ENCODE measurements around the gene ZBBX.
"Not testable (repeated sequence)": the region's sequence is repeated elsewhere in the genome, so short reads cannot be mapped to it uniquely, and the experiment has no call there.

Gene ZBBX, protein sequence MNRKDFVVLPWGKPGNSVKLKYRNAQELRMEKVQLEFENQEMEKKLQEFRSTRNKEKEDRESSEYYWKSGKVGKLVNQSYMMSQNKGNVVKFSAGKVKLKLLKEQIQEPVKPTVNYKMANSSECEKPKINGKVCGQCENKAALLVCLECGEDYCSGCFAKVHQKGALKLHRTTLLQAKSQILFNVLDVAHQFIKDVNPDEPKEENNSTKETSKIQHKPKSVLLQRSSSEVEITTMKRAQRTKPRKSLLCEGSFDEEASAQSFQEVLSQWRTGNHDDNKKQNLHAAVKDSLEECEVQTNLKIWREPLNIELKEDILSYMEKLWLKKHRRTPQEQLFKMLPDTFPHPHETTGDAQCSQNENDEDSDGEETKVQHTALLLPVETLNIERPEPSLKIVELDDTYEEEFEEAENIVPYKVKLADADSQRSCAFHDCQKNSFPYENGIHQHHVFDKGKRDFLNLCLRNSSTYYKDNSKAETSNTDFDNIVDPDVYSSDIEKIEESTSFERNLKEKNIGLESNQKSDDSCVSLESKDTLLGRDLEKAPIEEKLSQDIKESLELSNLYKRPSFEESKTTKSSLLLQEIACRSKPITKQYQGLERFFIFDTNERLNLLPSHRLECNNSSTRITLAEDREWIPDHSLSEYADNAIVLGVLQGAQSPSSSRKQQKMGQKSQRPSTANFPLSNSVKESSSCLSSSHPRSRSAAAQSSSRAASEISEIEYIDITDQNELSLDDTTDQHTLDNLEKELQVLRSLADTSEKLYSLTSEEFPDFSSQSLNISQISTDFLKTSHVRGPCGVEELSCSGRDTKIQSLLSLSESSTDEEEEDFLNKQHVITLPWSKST

DNA sequence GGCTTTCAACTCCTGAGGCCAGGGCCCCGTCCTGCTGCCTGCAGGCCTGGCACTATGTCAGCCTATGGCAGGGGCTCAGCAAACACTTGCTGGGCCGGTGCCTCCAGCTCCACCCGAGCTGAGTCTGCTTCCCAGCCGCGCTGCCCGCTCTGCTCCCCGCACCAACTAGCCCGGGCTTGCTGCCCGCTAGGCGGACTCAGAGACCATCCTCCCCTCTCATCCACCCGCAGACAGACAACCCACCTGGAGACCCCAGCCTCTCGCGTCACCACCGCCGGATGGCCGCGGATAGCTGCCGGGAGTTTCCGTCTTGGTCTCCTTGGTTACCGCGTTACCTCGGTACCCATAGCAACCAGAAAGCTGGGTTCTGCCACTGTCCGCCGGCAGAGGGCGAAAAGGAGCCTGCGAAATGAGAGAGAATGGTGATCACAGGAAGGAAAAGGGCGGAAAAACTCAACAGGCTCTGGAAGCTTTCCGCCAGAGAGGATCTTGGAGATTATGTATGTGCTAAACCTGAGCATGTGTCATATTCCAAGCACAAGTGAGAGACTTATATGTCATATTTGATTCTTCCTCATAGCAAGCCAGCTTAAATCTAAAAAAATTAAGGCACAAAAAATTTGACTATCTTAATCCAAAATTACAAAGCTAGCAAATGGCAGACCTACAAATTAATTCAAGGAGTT lies at the start of gene ZBBX:
Gene ZBBX (minus strand): TSS at position 294 of the 686 bp plus-strand sequence. CDS start 7,396 bp downstream, outside the sequence.
- DNase-seq = peak; percentile 56

DNA sequence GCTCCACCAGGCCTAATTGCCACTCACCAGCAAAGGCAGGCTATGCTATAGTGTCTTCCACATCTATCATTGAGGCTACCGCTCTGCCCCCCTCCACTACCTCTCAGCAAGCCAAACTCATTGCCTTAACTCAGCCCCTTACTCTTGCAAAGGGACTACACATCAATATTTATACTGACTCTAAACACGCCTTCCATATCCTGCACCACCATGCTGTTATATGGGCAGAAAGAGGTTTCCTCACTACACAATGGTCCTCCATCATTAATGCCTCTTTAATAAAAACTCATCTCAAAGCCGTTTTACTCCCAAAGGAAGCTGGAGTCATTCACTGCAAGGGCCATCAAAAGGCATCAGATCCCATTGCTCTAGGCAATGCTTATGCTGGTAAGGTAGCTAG lies 46.9 kb upstream of the ZBBX start:
- DNase-seq = not testable (repeated sequence)

DNA sequence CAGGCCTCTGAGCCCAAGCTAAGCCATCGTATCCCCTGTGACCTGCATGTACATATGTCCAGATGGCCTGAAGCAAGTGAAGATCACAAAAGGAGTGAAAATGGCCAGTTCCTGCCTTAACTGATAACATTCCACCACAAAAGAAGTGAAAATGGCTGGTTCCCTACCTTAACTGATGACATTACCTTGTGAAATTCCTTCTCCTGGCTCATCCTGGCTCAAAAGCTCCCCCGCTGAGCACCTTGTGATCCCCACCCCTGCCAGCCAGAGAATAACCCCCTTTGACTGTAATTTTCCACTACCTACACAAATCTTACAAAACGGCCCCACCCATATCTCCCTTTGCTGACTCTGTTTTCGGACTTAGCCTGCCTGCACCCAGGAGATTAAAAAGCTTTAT lies 42.3 kb upstream of the ZBBX start:
- DNase-seq = not testable (repeated sequence)

DNA sequence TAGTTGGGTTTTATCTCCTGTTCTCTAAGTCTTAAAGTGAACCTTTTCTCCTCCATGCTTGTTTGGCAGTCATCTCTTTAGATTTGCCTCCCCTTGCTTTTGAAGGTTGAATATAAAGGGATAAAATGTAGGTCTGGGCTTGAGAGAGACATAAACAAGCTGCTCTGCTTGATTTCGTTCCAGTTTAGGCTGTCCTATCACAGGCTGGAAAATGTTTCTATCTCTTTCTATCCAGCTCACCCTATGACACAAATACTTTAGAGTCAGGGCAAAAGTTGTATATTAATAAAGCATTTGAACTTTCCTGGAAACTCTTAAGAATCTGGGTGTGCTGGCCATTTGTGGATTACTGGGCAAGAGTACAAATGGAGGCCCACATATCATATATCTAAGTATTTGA lies 29.5 kb upstream of the ZBBX start:
- no peak for DNase-seq

DNA sequence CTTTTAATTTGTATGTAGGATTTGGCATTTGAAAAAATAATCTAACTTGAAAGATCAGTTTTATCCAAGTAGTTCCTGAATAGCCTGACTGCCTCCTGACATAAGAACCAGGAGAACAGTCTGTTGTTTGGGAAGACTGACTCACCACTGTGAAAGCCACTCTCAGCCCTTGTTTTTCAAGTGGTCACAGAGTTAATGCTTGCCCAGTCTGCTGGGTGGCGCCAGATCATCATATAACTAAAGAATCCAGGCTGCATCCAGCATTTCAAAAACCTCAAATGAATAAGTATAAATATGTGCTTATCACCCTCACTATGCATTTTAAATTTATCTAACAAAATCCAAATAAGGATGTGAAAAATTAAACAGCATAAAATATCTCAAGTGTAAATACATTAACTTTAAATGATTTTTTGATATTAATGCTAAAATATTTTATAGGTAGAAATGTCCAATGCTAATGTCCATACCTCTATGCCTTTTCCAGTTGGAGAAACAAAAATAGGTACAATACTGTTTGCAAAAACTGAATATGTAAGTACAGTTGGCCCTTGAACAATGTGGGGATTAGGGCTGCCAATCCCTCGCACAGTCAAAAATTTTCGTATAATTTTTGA lies 26.9 kb upstream of the ZBBX start:
- no peak for DNase-seq

DNA sequence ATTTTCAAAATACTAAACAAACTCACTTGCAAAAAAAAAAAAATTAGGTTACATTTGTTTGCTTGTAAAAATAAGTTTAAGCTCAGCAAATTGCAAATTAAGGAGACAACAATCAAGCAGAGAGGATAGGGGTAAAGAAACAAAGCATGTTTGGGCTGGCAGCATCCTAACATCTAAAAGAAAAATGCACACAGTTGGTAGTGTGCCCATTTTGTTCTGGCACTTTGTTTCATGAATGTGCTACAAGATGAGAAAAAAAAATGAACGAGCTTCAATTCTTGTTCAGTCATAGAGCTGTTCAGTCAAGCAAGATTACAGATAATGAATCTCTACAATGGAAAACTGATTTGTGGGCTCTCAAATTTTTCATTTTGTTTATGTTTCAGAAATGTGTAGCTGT lies 17.7 kb upstream of the ZBBX start:
- no peak for DNase-seq

DNA sequence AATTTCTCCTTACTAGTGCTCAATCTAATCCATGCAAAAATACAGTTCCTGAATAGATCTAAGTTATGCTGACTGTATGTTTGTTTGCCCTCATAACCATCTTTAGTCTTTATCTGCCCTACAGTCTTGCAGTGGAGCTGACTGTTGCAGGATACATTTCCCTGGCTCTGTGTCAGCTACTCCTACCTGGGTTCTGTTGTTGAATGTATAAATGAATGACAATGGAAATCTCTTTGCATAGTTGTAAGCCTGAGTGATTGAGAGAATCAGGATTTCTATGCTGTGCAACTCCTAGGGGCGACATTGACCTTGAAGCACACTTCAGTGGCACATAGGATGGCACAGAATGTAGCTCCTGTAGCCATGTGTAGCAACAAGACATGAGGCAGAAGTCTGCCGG lies 16.0 kb upstream of the ZBBX start:
- no peak for DNase-seq

DNA sequence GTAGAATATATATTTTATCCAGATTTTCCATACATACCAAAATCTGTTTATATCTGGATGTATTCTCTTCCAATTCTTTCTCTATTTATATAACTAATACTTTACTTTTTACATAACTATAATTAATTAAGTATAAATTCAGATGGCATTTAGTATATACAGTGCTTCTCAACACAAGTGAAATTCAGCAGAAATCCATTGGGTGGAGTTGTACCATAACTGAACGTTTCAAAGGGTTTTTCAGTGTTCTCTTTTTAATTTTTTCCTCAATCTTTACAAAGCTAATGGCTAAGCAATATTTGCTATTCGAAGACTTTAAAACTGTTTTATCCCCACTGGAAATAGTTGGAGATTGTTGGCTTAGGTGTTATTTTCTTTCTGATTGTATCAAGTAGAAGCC lies 13.9 kb upstream of the ZBBX start:
- DNase-seq = no peak

DNA sequence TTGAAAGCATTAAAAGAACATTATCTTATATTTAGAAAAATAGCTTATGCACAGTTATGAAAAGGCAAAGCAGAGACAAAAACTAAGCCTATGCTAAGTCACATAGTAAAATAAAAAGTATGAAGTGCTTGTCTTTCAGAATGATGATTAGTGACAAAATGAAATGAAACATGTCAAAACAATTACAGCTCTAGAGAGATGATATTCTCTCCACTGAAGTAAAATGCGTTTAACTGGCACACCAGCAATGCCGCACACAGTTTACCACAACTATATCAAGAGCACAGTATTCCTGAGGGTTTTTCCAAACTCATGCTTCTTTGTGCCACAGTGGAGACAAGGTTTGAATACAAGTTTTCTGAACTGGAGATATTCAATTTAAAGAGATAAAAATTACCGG lies 2.1 kb upstream of the ZBBX start:
- DNase-seq = no peak

DNA sequence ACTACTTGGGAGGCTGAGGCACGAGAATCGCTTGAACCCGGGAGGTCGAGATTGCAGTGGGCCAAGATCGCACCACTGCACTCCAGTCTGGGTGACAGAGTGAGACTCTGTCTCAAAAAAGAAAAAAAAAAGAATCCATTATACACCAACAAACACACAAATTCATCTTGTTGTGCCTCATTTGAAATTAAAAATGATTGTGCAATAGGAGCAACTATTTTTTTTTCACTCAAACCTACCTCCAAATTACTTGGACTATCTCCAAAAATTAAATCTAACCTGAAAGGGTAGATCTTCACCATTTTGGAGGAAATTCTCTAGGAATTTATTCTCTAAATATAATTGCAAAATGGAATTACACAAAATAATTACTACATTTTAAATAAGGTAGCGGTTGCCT lies 4.6 kb downstream of the ZBBX start:
- no peak for DNase-seq

DNA sequence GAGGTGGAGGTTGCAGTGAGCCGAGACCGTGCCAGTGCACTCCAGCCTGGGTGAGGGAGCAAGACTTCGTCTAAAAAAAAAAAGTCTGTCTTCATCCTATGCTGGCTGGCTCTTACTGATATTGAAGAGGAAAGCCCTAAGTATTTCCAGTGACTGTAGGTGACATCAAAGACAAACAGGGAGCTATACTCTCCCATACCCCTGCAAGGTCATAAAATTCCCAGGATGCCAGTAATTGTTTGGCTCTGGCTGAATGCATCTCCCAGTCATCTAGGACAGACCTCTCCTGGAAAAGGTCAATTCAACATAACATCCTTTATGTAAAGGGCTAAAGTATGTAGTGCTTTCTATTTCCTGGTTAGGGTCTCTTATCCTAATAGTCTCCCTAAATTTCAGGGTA lies 8.0 kb downstream of the ZBBX start:
- no peak for DNase-seq

DNA sequence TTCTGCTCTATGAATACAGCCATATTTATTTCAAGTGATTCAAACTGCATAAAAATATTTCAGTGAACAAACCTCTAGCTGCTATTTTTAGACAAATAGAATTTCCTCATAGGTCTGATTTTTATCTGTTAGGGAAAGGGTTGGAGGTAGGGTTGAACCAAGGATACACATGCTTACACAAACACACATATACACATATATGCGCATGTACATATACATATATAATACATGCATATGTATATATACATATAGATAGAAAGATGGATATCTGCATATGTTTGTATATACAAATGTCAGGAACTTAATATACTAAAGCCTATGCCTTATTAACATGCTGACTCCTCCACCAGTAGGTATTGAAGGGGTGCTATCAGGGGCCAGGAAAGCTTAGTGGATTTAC lies 18.1 kb downstream of the ZBBX start:
- no peak for DNase-seq

DNA sequence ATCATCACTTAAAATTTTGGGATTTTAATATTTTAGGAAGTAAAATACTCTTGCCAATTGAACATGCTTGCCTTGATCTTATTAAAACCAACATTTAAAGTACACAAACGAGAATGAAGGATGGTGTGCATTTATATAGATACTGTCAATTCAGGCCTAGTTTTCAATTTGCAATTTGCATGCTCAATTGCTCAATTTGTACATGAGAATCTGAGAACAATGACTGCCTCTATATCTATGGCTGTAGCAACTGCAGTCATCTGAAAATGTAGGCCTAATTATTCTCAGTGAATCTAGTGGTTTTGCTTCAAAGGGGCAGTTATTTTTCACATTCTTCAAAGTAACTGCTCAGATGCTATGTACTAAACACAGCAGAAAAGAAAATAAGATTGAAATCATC lies 18.8 kb downstream of the ZBBX start:
- DNase-seq = no peak

DNA sequence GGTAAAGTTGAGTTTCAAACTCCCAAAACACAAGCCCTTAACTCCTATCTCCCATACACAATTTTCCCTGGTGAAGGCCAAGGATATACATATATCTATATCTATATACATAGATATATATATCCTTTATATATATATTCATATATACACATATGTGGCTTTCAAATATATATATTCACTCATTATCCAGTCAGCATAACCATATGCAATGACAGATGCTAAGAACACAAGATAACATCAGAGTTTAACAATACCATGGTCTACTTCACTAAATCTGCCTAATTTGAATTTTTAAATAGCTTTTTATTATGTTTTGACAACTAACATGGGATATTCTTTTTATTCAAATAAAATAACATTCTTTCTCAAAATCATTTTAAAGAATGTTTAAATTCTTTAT lies 24.7 kb downstream of the ZBBX start:
- no peak for DNase-seq

DNA sequence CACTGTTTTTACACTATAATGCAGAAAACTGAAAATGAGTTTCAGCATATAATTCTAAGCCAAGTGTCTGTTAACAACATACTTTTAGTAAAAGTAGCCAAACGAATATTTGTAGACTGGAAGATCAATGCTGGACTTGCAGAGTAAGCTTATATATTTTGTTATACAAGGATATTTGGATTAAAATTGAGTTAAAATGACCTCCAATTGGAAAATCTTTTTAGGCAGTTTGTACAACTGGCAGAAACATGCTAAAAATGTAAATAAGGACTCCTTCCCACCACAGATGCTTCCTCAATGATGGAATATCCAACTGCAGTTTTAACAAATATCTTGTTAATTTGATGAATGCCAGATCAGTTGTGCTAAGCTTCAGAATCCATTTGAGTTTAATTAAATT lies 25.3 kb downstream of the ZBBX start:
- DNase-seq = no peak

DNA sequence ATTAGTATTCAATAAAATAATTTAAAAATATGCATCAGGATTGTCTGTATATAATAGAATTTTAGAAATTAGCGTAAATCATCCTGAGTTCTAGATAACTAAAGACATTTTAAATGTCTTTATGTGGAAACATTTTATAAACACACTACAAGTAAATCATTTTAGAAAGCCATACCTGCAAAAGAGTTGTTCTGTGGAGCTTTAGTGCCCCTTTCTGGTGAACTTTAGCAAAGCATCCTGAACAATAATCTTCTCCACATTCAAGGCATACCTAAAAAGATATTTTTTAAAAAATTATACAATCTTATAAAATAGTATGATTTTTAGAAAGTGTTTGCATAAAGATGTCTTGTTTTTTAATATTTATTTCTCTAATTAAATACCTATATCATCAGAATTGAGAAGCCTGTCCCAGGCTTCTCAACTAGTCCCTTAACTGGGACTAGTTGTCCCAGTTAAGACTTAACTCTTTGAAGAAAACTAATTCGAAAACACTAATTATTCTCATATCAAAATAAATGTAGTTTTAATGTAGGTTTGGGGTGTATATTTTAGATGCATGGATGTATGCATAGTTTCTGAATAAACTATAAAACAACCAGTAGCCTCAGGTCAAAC lies 29.7 kb downstream of the ZBBX start:
- DNase-seq = no peak

DNA sequence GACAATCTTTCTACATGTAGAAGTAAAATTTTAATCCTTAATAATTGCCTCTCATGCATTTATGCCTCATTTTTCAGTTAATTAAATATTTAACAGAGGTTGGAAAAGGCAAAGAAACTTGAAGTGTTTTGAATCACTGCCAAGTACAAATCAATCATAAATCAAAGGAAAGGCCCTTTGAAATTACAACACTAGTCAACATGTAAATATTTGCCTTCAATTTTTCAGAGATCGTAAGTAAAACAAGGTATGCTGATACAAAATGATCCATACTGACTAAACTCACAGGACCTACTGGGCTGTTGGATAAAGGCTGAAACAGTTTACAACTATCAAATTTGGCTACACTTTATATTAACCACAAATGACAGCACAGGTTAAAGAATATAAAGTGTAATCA lies 33.9 kb downstream of the ZBBX start:
- no peak for DNase-seq

DNA sequence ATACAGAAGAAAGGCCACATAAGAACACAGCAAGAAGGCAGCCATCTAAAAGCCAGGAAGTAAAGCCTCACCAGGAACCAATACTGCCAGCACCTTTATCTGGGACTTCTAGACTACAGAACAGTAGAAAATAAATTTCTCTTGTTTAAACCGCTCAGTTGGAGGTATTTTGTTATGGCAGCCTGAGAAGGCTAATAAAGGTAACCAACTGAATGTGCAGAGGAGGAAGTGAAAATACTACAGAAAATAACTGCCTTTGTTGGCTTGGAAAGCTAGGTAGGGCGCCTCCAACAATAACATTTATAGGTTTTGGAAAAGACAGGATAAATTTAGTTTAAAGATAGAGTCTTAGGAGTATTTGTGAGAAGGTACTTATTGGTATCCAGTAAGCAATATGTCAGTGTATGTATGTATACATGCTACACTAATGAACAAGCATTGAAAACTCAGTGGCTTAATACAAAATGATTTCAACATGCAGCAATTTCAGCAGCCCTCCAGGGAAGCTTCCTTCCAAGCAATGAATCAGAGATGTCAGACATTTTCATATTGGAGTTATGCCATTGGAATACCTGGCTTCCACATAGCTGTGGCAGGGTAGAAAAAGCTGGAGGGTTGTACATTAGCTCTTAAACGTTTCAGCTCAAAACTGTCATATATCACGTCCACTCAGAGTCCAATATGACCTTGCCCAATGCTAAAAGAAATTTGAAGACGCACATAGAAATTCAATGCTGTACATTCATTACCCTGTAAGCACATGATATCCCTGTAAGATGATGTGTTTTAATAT lies 48.9 kb downstream of the ZBBX start:
- DNase-seq = no peak

DNA sequence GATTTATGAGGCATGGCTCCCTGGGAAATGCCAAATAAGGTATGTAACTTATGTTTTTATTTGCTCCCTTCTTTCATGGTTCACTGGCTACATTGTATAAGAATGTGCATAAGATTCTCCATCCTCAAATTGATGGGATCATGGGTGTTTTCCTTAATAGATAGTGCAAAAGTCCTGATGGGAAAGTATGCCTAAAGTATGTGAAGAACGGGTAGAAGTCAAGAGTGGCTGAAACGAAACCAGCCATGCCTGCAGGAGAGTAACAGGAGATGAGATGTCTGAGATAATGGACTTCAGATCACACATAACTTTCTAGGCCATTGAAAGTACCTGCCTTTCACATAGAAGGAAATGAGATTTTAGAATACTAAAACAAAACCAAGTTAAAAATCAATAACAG lies 56.5 kb downstream of the ZBBX start:
- DNase-seq = no peak

DNA sequence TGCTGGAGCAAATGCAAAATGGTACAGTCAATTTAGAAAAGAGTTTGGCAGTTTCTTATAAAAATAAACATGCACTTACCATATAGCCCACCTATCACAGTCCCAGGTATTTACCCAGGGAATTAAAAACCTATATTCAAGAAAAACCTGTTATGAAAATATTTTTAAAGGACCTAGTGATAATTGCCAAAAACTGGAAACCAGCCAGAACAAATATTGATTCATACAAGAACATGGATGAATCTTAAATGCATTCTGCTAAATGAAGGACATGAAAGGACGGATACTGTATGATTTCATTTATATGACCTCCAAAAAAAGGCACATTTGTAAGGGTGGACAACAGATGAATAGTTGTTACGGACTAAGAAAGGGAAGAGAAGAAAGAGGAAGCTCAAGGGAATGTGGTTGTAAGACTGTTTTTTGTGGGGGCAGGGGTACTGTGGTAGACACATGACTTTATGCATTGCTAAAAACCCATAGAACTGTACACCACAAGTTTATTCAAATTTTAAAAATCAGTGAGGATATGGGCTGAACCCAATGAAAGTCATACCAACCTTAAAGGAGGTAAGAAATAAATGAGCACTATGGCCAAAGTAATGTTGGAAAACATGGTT lies 61.0 kb downstream of the ZBBX start:
- no peak for DNase-seq

DNA sequence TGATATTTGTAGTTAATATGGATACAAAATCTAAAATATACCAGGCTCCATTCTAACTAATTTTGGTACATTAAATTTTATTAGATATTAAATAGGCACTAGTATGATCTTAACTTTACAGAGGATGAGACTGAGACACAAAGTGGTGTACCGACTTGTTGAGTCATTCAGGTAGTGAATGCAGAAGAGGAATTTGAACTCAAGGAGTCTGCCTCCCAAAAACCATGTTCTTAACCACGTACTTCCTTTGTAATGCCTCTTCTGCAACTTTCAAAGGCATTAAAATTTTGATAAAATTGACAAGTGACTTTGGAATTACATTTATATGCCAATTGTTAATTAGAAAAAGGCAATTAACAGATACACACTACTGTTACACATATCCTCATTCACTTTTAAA lies 61.8 kb downstream of the ZBBX start:
- DNase-seq = no peak

DNA sequence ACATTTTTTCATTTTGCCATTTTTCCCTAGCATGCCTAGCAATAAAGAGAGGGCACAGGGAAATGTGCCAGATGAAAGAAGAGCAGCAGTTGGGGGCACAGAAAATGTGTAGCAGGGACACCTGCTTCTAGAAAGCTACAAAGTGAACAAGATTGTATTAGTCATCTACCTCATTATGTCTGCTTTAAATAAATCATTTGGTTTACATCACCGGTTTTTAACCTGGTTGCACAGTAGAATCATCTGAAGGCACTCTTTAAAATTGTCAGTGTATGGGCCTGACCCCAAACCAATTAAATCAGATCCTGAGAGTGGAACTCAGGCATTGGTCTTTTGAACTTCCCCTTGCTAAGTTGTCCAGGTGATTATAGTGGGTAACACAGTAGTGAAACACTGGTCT lies 73.8 kb downstream of the ZBBX start:
- no peak for DNase-seq
